ENCODE data around the gene NCOA4.

Gene NCOA4

GRCh38 chr10:46025406-46025805 lies 5.0 kb downstream of the NCOA4 start:
- TF ChIP-seq, protein P1, sequence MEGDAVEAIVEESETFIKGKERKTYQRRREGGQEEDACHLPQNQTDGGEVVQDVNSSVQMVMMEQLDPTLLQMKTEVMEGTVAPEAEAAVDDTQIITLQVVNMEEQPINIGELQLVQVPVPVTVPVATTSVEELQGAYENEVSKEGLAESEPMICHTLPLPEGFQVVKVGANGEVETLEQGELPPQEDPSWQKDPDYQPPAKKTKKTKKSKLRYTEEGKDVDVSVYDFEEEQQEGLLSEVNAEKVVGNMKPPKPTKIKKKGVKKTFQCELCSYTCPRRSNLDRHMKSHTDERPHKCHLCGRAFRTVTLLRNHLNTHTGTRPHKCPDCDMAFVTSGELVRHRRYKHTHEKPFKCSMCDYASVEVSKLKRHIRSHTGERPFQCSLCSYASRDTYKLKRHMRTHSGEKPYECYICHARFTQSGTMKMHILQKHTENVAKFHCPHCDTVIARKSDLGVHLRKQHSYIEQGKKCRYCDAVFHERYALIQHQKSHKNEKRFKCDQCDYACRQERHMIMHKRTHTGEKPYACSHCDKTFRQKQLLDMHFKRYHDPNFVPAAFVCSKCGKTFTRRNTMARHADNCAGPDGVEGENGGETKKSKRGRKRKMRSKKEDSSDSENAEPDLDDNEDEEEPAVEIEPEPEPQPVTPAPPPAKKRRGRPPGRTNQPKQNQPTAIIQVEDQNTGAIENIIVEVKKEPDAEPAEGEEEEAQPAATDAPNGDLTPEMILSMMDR (IDR thresholded peaks at IDR 0.05; ENCODE audit: insufficient read depth, missing control alignments), result no peak
- FAIRE-seq, result no peak
- no peak for DNase-seq (ENCODE audit: insufficient read length, low spot score)

- FAIRE-seq (no peak), DNase-seq (ENCODE audit: insufficient read length, low spot score) (no peak)
- TF ChIP-seq, protein P1 (IDR thresholded peaks at IDR 0.05; ENCODE audit: insufficient read depth, missing control alignments), result no peak
Measured at GRCh38 chr10:46024948-46025347, 5.5 kb downstream of the NCOA4 start.

- TF ChIP-seq, protein P1 (IDR thresholded peaks at IDR 0.05; ENCODE audit: insufficient read depth, missing control alignments), result peak; percentile 21
- DNase-seq (ENCODE audit: insufficient read length, low spot score) (peak; percentile 64), FAIRE-seq (no peak)
Measured at GRCh38 chr10:46022978-46023702, 7.3 kb downstream of the NCOA4 start.

GRCh38 chr10:46020344-46020657 lies 10.1 kb downstream of the NCOA4 start:
- TF ChIP-seq, protein P1 (IDR thresholded peaks at IDR 0.05; ENCODE audit: insufficient read depth, missing control alignments), result no peak
- FAIRE-seq, result no peak
- DNase-seq (ENCODE audit: insufficient read length, low spot score), result no peak

- DNase-seq (ENCODE audit: insufficient read length, low spot score), result no peak
- no peak for FAIRE-seq
- TF ChIP-seq, protein P1 (IDR thresholded peaks at IDR 0.05; ENCODE audit: insufficient read depth, missing control alignments), result no peak
Measured at GRCh38 chr10:46019569-46020343, 10.7 kb downstream of the NCOA4 start.

- FAIRE-seq (no peak), DNase-seq (ENCODE audit: insufficient read length, low spot score) (no peak)
- TF ChIP-seq, protein P1 (IDR thresholded peaks at IDR 0.05; ENCODE audit: insufficient read depth, missing control alignments), result no peak
Measured at GRCh38 chr10:46019177-46019528, 11.3 kb downstream of the NCOA4 start.
